Vein endothelial cell (primary cell): ENCODE data around the gene PNLIPRP3. TPM values are rescaled to one million over a fixed set of nuclear protein-coding genes. Genes with fewer than 3 reads are reported as not detected.

Experiments
- small RNA-seq: library from RNA; depleted of rRNA; stranded (forward); fragments of <200 nt; gene quantifications from one replicate; pipeline ENCODE3, GENCODE V24; 2012
- total RNA-seq: library from RNA; depleted of rRNA; stranded (reverse); fragments of >200 nt; gene quantifications from 2 replicates; pipeline ENCODE4 v1.2.3, GENCODE V29; 2012

Gene PNLIPRP3
- total RNA-seq: not detected in 2 replicates

DNA sequence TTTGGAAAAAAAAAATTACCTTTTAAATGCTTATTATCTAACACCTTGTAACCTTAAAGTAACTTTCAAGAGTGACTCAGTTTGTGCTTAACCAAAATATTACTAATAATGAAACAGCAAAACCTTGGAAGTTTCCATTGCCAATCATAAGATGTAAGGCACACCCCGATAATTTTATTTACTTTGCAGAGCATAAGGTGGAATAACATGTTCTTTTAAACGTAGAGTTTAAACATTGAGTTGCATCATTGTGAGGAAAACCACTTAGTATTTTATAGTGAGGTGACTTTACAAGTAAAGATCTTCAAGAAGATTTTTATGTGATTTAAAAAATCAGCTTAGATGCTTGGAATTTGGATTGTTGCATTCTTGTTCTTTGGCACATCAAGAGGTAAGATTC lies at the start of gene PNLIPRP3:
Gene PNLIPRP3 (plus strand): TSS at position 177 of the 400 bp plus-strand sequence. CDS start 166 bp downstream, at position 343.

Small RNA genes within 50 kb of the gene (small RNA-seq; reads per million reads assigned to genes)
- not detected for gene SNRPGP6

Other genes with a start within 250 kb of the PNLIPRP3 start
- gene GFRA1, start 154.6 kb upstream of the PNLIPRP3 start, total RNA-seq: 0.86 and 1.3 TPM in 2 replicates
- not detected in 2 replicates for gene CCDC172, start 103.4 kb upstream of the PNLIPRP3 start, total RNA-seq
- not detected in 2 replicates for gene PNLIP, start 118.1 kb downstream of the PNLIPRP3 start, total RNA-seq
- gene PNLIPRP1, start 163.1 kb downstream of the PNLIPRP3 start, total RNA-seq: not detected in 2 replicates
- gene PNLIPRP2, start 193.1 kb downstream of the PNLIPRP3 start, total RNA-seq: not detected in 2 replicates